Endothelial cell of umbilical vein (primary cell): Measurements from ENCODE around the gene FAM3A. TPM values are rescaled to one million over a fixed set of nuclear protein-coding genes. Genes with fewer than 3 reads are reported as not detected.

Source experiments
- BruUV-seq: library from RNA; stranded (reverse); fragments of 400-500 nt; replicated peaks from 2 replicates; lab custom pipeline; 2021; lab: Mats Ljungman, UMichigan
- CTCF ChIA-PET: fragments of 300-600, 350-600 bp; sonication (Branson Sonifier 250); formaldehyde crosslinking; loops from one replicate; lab custom pipeline; 2021; ENCODE audit warnings: antibody characterized with exemption, inconsistent platforms; lab: Charles Lee
- POLR2A ChIA-PET: fragments of 300-600, 350-600 bp; sonication (Branson Sonifier 250); formaldehyde crosslinking; loops from one replicate; lab custom pipeline; 2021; ENCODE audit warnings: antibody characterized with exemption, inconsistent platforms; lab: Charles Lee
- DNase-seq: peaks from one replicate; pipeline ENCODE4 v3.0.0-alpha.2; 2011; ENCODE audit warnings: low read depth, low spot score
- FAIRE-seq: peaks from 2 replicates; lab custom pipeline; 2011; peaks lifted over from hg19 to GRCh38; lab: Jason Lieb, UNC
- H2AFZ ChIP-seq: 2 replicates; pipeline ENCODE4 v1.6.0; 2012; ENCODE audit warnings: low read depth, low read length, control low read depth, inconsistent platforms
- H3K27ac ChIP-seq: 2 replicates; pipeline ENCODE4 v1.5.1; 2011; ENCODE audit warnings: low read depth, mild to moderate bottlenecking, control low read depth, low read length, moderate library complexity; ENCODE audit not compliant: insufficient read depth
- H3K27me3 ChIP-seq, 2 experiments: 2 replicates each; pipeline versions ENCODE4 v1.6.0 to v1.6.1; 2011; ENCODE audit warnings: low read length in 2 of 2, mixed read lengths in 1 of 2; ENCODE audit not compliant: control insufficient read depth in 2 of 2, insufficient read depth in 2 of 2
- H3K36me3 ChIP-seq, 2 experiments: 2 replicates in 1 of 2; 3 replicates in 1 of 2; pipeline ENCODE4 v1.5.1; 2011; ENCODE audit warnings: low read length in 2 of 2, mild to moderate bottlenecking in 1 of 2, moderate library complexity in 1 of 2; ENCODE audit not compliant: control insufficient read depth in 2 of 2, insufficient read depth in 2 of 2; ENCODE audit errors: extremely low read depth in 1 of 2
- H3K4me1 ChIP-seq: 3 replicates; pipeline ENCODE4 v1.5.1; 2011; ENCODE audit warnings: mild to moderate bottlenecking, low read length; ENCODE audit not compliant: control insufficient read depth, insufficient read depth; ENCODE audit errors: extremely low read depth
- H3K4me2 ChIP-seq: 2 replicates; pipeline ENCODE4 v1.6.1; 2011; ENCODE audit warnings: low read length, control low read depth, mixed read lengths; ENCODE audit not compliant: insufficient read depth
- H3K4me3 ChIP-seq, 3 experiments: fragments of 200-600 bp in 1 of 3; sonication (generic), shearing (Covaris generic) in 1 of 3; replicated peaks in 1 of 3; 2 replicates each; pipeline ENCODE4 v1.5.1; 2011 to 2016; ENCODE audit warnings: control low read depth in 3 of 3, low read length in 3 of 3, mild to moderate bottlenecking in 2 of 3, inconsistent platforms in 1 of 3, low read depth in 1 of 3, moderate library complexity in 1 of 3; ENCODE audit not compliant: insufficient read depth in 1 of 3
- H3K79me2 ChIP-seq: 2 replicates; pipeline ENCODE4 v1.6.0; 2012; ENCODE audit warnings: low read length, inconsistent platforms; ENCODE audit not compliant: control insufficient read depth, insufficient read depth
- H3K9ac ChIP-seq: replicated peaks from 2 replicates; pipeline ENCODE3; 2011; ENCODE audit warnings: low read length, control low read depth; ENCODE audit not compliant: insufficient read depth; ENCODE audit errors: extremely low read depth
- H3K9me1 ChIP-seq: replicated peaks from 3 replicates; pipeline ENCODE4 v1.6.0; 2011; ENCODE audit warnings: mild to moderate bottlenecking, low read length; ENCODE audit not compliant: control insufficient read depth, insufficient read depth; ENCODE audit errors: extremely low read depth
- H3K9me3 ChIP-seq: replicated peaks from 2 replicates; pipeline ENCODE4 v1.5.1; 2012; ENCODE audit warnings: low read length, inconsistent platforms; ENCODE audit not compliant: control insufficient read depth, insufficient read depth
- H4K20me1 ChIP-seq: replicated peaks from 2 replicates; pipeline ENCODE3; 2011; ENCODE audit warnings: mild to moderate bottlenecking, low read length; ENCODE audit not compliant: control insufficient read depth, insufficient read depth; ENCODE audit errors: extremely low read depth
- EZH2 ChIP-seq: IDR thresholded peaks from 2 replicates; pipeline ENCODE4 v1.6.1; 2012; ENCODE audit warnings: borderline replicate concordance, low read depth, mild to moderate bottlenecking, moderate library complexity, low read length, inconsistent platforms; ENCODE audit not compliant: severe bottlenecking
- FOS ChIP-seq: IDR thresholded peaks from 2 replicates; pipeline ENCODE4 v1.6.1; 2011; ENCODE audit warnings: mild to moderate bottlenecking, low read length, moderate library complexity, borderline replicate concordance; ENCODE audit not compliant: insufficient read depth
- GATA2 ChIP-seq: IDR thresholded peaks from 2 replicates; pipeline ENCODE4 v1.7.0; 2011; ENCODE audit warnings: low read depth, mild to moderate bottlenecking, moderate library complexity, mixed read lengths, low read length; ENCODE audit not compliant: insufficient read length, insufficient read depth
- JUN ChIP-seq: IDR thresholded peaks from 2 replicates; pipeline ENCODE4 v1.6.1; 2011; ENCODE audit warnings: borderline replicate concordance, low read depth; ENCODE audit not compliant: insufficient read length, insufficient read depth
- MYC ChIP-seq: IDR thresholded peaks from one replicate; pipeline ENCODE4 v1.6.1; 2011; ENCODE audit warnings: mild to moderate bottlenecking, low read depth, low read length
- POLR2A ChIP-seq: IDR thresholded peaks from 2 replicates; pipeline ENCODE4 v1.6.1; 2012; ENCODE audit warnings: low read depth, mild to moderate bottlenecking, control low read depth, low read length
- POLR2AphosphoS5 ChIP-seq: IDR thresholded peaks from 2 replicates; pipeline ENCODE4 v1.6.1; 2012; ENCODE audit warnings: low read depth, mild to moderate bottlenecking, control low read depth, low read length, moderate library complexity; ENCODE audit not compliant: insufficient read depth
- dilution Hi-C: fragments of 300-500 bp; cut with MboI; formaldehyde crosslinking; loops from one replicate; pipeline ENCODE4 v1.15.0; 2019; ENCODE audit warnings: low sequenced_read_pairs; ENCODE audit not compliant: extremely low pct_ligation_motif_present
- intact Hi-C: fragments of 100-400 bp; cut with micrococcal nuclease; formaldehyde crosslinking; loops from one replicate; pipeline ENCODE4 v1.10.0; 2022
- polyA plus RNA-seq, 4 experiments: library from polyadenylated mRNA; depleted of rRNA in 3 of 4; stranded (reverse) in 3 of 4; unstranded in 1 of 4; fragments of >200 nt; gene quantifications; 2 replicates each; pipeline versions ENCODE4 v1.2.1 to v1.2.3, GENCODE V29; 2011 to 2012; ENCODE audit warnings: missing spikeins in 1 of 4
- total RNA-seq: library from RNA; stranded (reverse); gene quantifications from 2 replicates; pipeline ENCODE4 v1.2.3, GENCODE V29; 2021
- TF ChIP-seq, protein P1 (sequence below), 2 donors: IDR thresholded peaks; 1 replicate in 1 of 2; 2 replicates in 1 of 2; pipeline ENCODE4 v1.5.1; 2011; ENCODE audit warnings: low read length in 2 of 2, mild to moderate bottlenecking in 2 of 2, moderate library complexity in 2 of 2, control low read depth in 1 of 2, inconsistent platforms in 1 of 2, low read depth in 1 of 2; ENCODE audit not compliant: insufficient read depth in 1 of 2; ENCODE audit errors: extremely low read depth in 1 of 2
- TF ChIP-seq, protein P2 (sequence below): IDR thresholded peaks from 2 replicates; pipeline ENCODE4 v1.6.1; 2011; ENCODE audit not compliant: insufficient read depth, insufficient read length

FAM3A gene
- total and polyA plus RNA-seq, 2 donors (not counting 3 experiments of a cell fraction or from before 2014, with no cell fraction given) = 32.0 to 42.9 TPM

DNA sequence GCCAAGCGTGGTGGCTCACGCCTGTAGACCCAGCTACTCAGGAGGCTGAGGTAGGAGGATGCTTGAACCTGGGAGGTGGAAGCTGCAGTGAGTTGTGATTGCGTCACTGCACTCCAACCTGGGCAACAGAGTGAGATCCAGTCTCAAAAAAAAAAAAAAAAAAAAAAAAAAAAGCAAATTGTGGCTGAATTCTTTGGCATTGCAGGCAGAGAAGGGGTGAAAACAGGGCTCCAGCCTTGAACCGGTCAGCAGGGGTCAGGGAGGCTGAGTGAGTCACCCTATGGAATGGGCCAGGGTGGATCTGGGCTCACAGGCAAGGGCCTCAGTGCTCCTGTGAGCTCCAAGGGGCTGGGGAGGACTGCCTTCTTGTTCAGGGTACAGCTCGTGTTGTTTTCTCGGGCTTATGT lies 13.2 kb upstream of the FAM3A start:
- H3K9me3 ChIP-seq = no peaks in the 10 kb centered on the region
- no peak overlapping the region for H3K27ac ChIP-seq
- H3K4me3 ChIP-seq = no peak overlapping the region
- H4K20me1 ChIP-seq = no peaks in the 10 kb centered on the region
- H3K9me1 ChIP-seq = no peaks in the 10 kb centered on the region
- ChIA-PET CTCF (no interaction called here), POLR2A (no interaction called here)
- BruUV-seq = no TSS peak
- H3K36me3 ChIP-seq = peaks cover 3 to 16% of the 10 kb centered on the region in 2 experiments
- TF ChIP-seq MYC = no peak
- no peak for TF ChIP-seq EZH2
- TF ChIP-seq, protein P1, sequence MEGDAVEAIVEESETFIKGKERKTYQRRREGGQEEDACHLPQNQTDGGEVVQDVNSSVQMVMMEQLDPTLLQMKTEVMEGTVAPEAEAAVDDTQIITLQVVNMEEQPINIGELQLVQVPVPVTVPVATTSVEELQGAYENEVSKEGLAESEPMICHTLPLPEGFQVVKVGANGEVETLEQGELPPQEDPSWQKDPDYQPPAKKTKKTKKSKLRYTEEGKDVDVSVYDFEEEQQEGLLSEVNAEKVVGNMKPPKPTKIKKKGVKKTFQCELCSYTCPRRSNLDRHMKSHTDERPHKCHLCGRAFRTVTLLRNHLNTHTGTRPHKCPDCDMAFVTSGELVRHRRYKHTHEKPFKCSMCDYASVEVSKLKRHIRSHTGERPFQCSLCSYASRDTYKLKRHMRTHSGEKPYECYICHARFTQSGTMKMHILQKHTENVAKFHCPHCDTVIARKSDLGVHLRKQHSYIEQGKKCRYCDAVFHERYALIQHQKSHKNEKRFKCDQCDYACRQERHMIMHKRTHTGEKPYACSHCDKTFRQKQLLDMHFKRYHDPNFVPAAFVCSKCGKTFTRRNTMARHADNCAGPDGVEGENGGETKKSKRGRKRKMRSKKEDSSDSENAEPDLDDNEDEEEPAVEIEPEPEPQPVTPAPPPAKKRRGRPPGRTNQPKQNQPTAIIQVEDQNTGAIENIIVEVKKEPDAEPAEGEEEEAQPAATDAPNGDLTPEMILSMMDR (IDR thresholded peaks at IDR 0.05; ENCODE audit: extremely low read depth in 1 of 2, insufficient read depth in 1 of 2, low read depth in 1 of 2, low read length in 2 of 2) = no peak
- no peak for TF ChIP-seq FOS
- no peak for TF ChIP-seq JUN
- no peak for TF ChIP-seq POLR2A
- TF ChIP-seq, protein P2, sequence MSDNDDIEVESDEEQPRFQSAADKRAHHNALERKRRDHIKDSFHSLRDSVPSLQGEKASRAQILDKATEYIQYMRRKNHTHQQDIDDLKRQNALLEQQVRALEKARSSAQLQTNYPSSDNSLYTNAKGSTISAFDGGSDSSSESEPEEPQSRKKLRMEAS = no peak
- TF ChIP-seq POLR2AphosphoS5 = no peak
- TF ChIP-seq GATA2 = no peak
- H3K4me1 ChIP-seq = peaks cover 4% of the 10 kb centered on the region
- no peak overlapping the region for H2AFZ ChIP-seq
- dilution Hi-C loops (no loop called here), intact Hi-C loops (loop anchor here (5.0 kb wide), 1 partner anchor 122 kb away; the partner anchor contains the start of gene DNASE1L1)
- no peaks in the 10 kb centered on the region for H3K79me2 ChIP-seq
- FAIRE-seq (no peak), DNase-seq (no peak)
- H3K27me3 ChIP-seq = no peaks in the 10 kb centered on the region
- H3K9ac ChIP-seq = no peak overlapping the region
- no peak overlapping the region for H3K4me2 ChIP-seq
